HG03575 (cell line): ENCODE results near the gene MXRA7.
"Not testable (repeated sequence)": the region's sequence is repeated elsewhere in the genome, so short reads cannot be mapped to it uniquely, and the experiment has no call there.

ENCODE experiments used
- ATAC-seq: cut with Tn5 transposase; IDR thresholded peaks from one replicate; pipeline ENCODE4 v1.9.1; 2021; ENCODE audit not compliant: unreplicated experiment, insufficient number of reproducible peaks, low FRiP score; ENCODE audit errors: extremely low read depth

The MXRA7 gene

GRCh38 chr17:76667786-76668453 lies 42.8 kb downstream of the MXRA7 start:
- ATAC-seq, result no peak

DNA sequence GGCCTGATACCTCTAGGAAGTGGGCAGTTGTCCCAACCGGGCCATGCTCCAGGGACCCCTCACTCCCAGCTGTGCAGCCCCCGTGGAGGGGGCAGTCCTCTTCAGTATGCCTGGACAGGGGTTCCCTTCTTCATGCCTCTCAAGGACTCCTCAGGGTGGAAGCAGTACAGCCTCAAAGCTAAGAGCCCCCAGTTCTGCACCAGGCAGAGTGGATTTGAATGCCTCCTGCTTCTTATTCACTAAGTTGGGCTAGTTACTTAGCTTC lies 43.3 kb downstream of the MXRA7 start:
- no peak for ATAC-seq

DNA sequence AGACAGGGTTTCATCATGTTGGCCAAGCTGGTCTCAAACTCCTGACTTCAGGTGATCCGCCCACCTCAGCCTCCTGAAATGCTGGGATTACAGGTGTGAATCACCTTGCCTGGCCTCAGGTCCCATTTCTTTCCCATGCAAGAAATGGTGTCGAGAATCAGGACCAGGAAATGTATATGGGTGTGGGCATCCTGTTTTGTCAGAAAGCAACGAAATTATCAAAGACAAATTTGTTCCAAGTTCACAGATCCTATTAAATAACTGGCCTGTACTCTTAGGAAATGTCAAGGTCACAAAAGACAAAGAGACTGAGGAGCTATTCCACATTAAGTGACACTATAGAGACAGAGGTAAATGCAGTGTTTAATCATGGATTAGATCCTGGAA lies 50.1 kb downstream of the MXRA7 start:
- ATAC-seq, result no peak

DNA sequence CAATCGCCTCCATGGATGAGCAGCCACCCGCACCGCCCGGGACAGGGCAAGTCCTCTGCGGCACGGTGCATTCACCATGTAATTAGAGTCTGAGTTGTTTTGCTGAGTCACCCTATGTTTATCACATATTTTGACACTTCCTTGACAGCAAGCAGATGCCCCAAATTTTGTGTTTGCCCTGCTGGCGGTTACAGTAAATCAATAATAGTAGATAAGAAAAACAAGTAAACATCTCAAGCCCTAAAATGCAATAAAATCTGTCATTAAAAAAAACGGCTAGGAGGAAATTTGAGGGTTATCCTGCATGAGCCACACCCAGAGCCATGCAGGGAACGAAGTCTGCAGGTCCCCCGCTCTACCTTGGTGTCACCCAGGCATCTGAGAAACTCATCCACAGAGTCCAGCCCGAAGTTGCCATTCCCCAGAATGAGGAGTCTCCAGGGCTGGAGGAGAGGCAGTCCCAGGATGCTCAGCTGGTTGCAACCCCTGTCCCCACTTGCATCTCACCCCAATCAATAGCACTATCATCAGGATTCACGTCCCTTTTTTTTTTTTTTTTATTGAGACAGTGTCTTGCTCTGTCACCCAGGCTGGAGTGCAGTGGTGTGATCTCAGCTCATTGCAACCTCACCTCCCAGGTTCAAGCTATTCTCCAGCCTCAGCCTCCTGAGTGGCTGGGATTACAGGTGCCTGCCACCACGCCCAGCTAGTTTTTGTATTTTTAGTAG lies 50.7 kb downstream of the MXRA7 start:
- ATAC-seq, result no peak

GRCh38 chr17:76658242-76658662 lies 52.5 kb downstream of the MXRA7 start:
- ATAC-seq, result no peak

GRCh38 chr17:76657505-76658241 lies 53.1 kb downstream of the MXRA7 start:
- no peak for ATAC-seq

GRCh38 chr17:76654408-76654807 lies 56.4 kb downstream of the MXRA7 start:
- ATAC-seq, result no peak

DNA sequence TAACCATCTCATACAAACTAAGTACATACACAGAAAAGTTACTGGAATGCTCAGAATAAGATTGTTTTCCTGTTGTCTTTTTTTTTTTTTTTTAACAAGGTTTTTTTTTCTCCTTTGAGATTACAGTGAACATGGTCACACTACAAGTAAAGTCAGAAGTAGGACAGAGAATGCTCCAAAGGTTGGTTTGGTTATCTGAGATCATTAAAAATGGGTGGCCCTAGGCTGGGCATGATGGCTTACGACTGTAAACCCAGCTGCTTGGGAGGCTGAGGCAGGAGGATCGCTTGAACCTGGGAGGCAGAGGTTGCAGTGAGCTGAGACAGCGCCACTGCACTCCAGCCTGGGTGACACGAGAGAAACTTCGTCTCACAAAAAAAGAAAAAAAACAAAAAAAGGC lies 60.3 kb downstream of the MXRA7 start:
- no peak for ATAC-seq

- no peak for ATAC-seq
These were observed 64.1 kb downstream of the MXRA7 start for GRCh38 chr17:76646712-76647111.

DNA sequence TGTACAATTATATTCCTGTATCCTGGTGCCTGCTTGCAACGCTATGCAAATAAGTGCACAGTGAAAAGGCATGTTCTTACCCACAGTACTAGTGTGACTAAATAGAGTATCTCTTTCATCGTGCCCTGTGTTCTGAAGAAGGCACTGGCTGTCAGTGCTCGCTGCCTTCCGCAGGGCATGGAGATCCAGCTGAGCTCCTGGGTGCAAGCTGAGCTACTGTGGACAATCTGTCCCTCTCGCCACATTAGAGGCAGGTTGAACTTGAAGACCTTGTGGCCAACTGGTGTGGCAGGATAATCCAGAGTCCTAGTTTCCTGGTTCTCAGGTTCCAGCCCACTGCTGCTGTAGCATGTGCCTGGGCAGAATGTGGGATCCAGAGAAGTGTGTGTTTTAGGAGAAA lies 65.3 kb downstream of the MXRA7 start:
- ATAC-seq, result no peak

DNA sequence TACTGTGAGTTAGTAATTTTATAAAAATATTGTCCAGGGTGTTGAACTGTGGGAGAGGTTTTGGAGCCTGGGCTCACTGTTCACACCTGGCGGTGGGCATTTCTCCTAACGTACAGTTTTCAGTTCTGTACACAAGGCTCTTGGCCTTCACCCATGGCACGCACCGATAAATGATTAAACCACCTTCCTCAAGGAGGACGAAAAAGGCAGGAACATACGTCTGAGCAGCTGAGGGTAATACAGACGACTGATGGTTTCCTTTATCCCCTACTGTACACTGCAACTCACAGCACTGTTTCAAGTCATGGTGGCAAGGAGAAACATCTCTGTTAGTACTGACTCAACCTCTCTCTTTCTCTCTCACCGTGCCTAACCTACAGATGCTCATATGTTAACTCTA lies 65.8 kb downstream of the MXRA7 start:
- ATAC-seq, result no peak

DNA sequence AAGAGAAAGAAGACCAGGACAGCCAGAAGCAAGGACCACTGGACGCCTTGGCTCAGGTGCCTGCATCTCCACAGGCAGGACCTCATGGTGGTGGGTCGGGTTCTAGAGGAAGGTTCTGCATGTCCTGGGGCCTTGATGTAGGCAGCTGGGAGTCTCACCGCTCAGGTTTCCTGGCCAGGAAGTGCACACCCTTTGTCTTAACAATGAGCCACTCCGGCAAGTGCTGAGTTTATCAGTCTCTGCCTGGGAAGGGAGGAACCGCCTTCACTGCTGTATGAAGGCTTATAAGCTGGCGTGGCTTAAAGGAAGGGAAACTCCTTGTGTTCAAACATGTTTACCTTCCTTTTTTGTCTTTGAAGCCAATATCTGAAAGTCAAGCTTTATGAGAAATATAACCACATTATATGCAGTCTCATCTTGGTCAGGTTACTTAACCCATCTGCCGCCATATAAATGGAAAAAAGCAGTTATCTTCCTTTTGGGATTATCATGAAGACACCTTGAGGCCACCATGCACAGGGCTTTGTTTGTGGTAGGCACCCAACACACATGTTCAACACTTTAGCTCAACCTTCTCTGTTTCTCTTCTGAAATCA lies 67.1 kb downstream of the MXRA7 start, which contains the start of gene ST6GALNAC1:
Gene ST6GALNAC1, minus strand, starts transcription at position 205 of the 596 bp plus-strand sequence. Its CDS starts 119 bp downstream, at position 86.
- ATAC-seq, result no peak

GRCh38 chr17:76642994-76643393 lies 67.8 kb downstream of the MXRA7 start:
- ATAC-seq, result no peak

DNA sequence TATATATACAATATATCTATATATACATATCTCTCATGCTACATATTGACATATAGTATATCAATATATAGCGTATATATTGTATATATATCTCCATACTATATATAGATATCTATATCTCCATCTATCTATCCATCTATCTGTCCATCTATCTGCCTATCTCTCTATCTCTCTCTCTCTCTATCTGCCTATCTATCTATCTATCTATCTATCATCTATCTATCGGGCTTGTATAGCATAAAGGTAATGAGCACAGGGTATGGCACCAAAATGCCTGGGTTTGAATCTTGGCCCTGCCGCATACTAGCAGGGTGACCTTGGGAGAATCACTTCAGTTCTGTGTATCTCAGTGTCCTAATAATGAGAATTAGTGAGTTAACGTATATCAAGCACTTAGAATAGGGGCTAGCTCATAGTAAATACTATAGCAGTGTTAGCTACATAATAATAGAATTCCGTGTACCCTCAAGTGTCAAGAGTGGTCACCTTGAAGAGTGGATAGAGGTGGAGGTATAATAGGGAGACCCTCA lies 68.7 kb downstream of the MXRA7 start:
- ATAC-seq, result no peak

GRCh38 chr17:76641501-76641900 lies 69.3 kb downstream of the MXRA7 start:
- no peak for ATAC-seq

DNA sequence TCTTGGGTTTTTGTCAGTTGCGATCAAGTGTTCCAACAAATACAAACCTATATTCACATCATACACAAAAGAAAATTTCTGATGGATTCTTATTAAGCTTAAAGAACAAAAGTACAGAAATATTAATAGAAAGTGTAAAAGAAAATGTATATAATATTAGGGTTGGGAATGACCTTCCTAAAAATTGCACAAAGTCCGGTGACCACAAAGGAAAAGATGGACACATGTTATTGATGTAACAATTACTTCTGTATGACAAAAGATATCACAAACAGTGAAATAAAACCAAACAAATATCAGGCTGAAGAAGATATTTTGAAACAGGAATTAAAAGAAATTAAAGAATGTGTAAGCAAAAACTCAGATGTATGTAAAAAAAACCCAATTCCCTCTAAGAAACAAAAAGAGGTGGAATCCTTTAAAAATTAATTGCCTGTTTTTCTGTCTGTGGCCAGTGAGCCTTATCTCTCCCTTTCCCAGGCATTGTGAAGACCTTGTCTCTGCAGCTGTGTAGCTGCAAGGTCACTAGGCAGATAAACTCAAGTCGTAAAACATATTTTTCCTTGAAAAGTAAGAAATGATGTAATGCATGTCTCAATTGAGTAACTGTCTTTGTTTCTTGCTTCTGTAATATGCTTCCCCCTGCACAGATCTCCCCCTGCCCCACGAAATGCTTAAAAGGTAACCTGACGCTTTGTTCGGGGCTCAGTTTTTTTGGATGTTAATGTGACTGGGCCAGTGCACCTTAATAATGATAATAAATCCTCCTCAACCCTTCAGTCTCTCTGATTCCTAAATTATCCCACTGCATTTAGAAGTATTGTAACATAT lies 70.0 kb downstream of the MXRA7 start:
- ATAC-seq, result no peak

DNA sequence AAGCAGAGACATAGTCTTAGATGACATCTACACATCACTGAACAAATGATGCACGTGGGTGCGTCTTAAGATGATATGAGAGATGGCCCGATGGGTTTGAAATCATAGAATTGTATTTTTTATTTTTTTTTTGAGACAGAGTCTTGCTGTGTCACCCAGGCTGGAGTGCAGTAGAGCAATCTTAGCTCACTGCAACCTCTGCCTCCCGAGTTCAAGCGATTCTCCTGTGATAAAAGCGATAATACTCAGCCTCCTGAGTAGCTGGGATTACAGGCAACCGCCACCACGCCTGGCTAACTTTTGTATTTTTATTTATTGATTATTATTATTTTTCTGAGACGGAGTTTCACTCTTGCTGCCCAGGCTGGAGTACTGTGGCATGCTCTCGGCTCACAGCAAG lies 72.5 kb downstream of the MXRA7 start:
- no peak for ATAC-seq

GRCh38 chr17:76636486-76637206 lies 74.1 kb downstream of the MXRA7 start:
- ATAC-seq, result not testable (repeated sequence)
